ENCODE results near the gene SCYGR4. TPM values are rescaled to one million over a fixed set of nuclear protein-coding genes. Genes with fewer than 3 reads are reported as not detected.

SCYGR4 gene
- total RNA-seq, 6 donors from 2014 or later: not detected

GRCh38 chr2:227576812-227577211, 40.5 kb upstream of the SCYGR4 start:
- no peak overlapping the region for H3K4me3 ChIP-seq
- WGBS, 2 donors: 75% methylated on average over 2 of the region's 2 CpGs
- no peaks in the 10 kb centered on the region for H3K9me3 ChIP-seq
- H3K27me3 ChIP-seq: no peaks in the 10 kb centered on the region
- ATAC-seq (ENCODE audit: low FRiP score in 2 of 2) (no peak), DNase-seq (no peak)
- no peak for TF ChIP-seq EP300 (IDR thresholded peaks at IDR 0.05)
- H3K27ac ChIP-seq: no peak overlapping the region
- no peaks in the 10 kb centered on the region for H3K36me3 ChIP-seq
- H3K4me1 ChIP-seq: no peaks in the 10 kb centered on the region

GRCh38 chr2:227577555-227577954, 39.7 kb upstream of the SCYGR4 start:
- Histone ChIP-seq H3K4me1 (no peaks in the 10 kb centered on the region), H3K36me3 (no peaks in the 10 kb centered on the region), H3K27me3 (no peaks in the 10 kb centered on the region), H3K9me3 (peaks cover 0 to 5% (median 2%) of the 10 kb centered on the region in 4 donors), H3K27ac (no peak overlapping the region), H3K4me3 (no peak overlapping the region)
- DNase-seq (no peak), ATAC-seq (ENCODE audit: low FRiP score in 2 of 2) (no peak)
- TF ChIP-seq EP300 (IDR thresholded peaks at IDR 0.05): no peak
- TF ChIP-seq CTCF (IDR thresholded peaks at IDR 0.05): no peak
- no peak for TF ChIP-seq POLR2AphosphoS5 (IDR thresholded peaks at IDR 0.05)
- no peak for TF ChIP-seq POLR2A (IDR thresholded peaks at IDR 0.05)
- WGBS, 2 donors: 50 to 55% methylated on average over 2 of the region's 2 CpGs

- H3K9me3 ChIP-seq: peaks cover 0 to 14% (median 3%) of the 10 kb centered on the region in 4 donors
- no peaks in the 10 kb centered on the region for H3K27me3 ChIP-seq
- ATAC-seq (ENCODE audit: low FRiP score in 2 of 2) (no peak), DNase-seq (no peak)
- H3K36me3 ChIP-seq: no peaks in the 10 kb centered on the region
- WGBS, 2 donors: 93 to 96% methylated on average over 2 of the region's 2 CpGs
- H3K4me1 ChIP-seq: no peaks in the 10 kb centered on the region
- H3K27ac ChIP-seq: no peak overlapping the region
- H3K4me3 ChIP-seq: no peak overlapping the region
- TF ChIP-seq POLR2AphosphoS5 (IDR thresholded peaks at IDR 0.05) (no peak), EP300 (IDR thresholded peaks at IDR 0.05) (no peak), POLR2A (IDR thresholded peaks at IDR 0.05) (no peak), CTCF (IDR thresholded peaks at IDR 0.05) (no peak)
Observed at GRCh38 chr2:227578642-227579041, 38.7 kb upstream of the SCYGR4 start.

GRCh38 chr2:227579791-227580190, 37.5 kb upstream of the SCYGR4 start:
- 96 to 100% methylated on average over 1 of the region's 1 CpG for WGBS, 2 donors
- no peak overlapping the region for H3K4me3 ChIP-seq

GRCh38 chr2:227582369-227582768, 34.9 kb upstream of the SCYGR4 start:
- Histone ChIP-seq H3K36me3 (no peaks in the 10 kb centered on the region), H3K27me3 (no peaks in the 10 kb centered on the region), H3K27ac (no peak overlapping the region), H3K9me3 (peaks cover 0 to 14% (median 3%) of the 10 kb centered on the region in 4 donors), H3K4me1 (no peaks in the 10 kb centered on the region), H3K4me3 (no peak overlapping the region)
- TF ChIP-seq POLR2AphosphoS5 (IDR thresholded peaks at IDR 0.05): no peak
- no peak for TF ChIP-seq EP300 (IDR thresholded peaks at IDR 0.05)
- no peak for TF ChIP-seq POLR2A (IDR thresholded peaks at IDR 0.05)
- no peak for ATAC-seq (ENCODE audit: low FRiP score in 2 of 2)
- no peak for DNase-seq

More at GRCh38 chr2:227579791-227580190, 37.5 kb upstream of the SCYGR4 start:
- no peak for TF ChIP-seq EP300 (IDR thresholded peaks at IDR 0.05)
- TF ChIP-seq POLR2AphosphoS5 (IDR thresholded peaks at IDR 0.05): no peak
- no peak for TF ChIP-seq POLR2A (IDR thresholded peaks at IDR 0.05)
- no peak for TF ChIP-seq CTCF (IDR thresholded peaks at IDR 0.05)
- no peaks in the 10 kb centered on the region for H3K4me1 ChIP-seq
- peaks cover 0 to 14% (median 3%) of the 10 kb centered on the region in 4 donors for H3K9me3 ChIP-seq
- H3K36me3 ChIP-seq: no peaks in the 10 kb centered on the region
- ATAC-seq (ENCODE audit: low FRiP score in 2 of 2) (no peak), DNase-seq (no peak)
- H3K27ac ChIP-seq: no peak overlapping the region
- no peaks in the 10 kb centered on the region for H3K27me3 ChIP-seq

GRCh38 chr2:227592694-227593387, 24.5 kb upstream of the SCYGR4 start:
- ATAC-seq (ENCODE audit: low FRiP score in 2 of 2) (no peak), DNase-seq (no peak)
- Histone ChIP-seq H3K9me3 (no peaks in the 10 kb centered on the region), H3K4me3 (no peak overlapping the region), H3K27ac (no peak overlapping the region), H3K36me3 (no peaks in the 10 kb centered on the region), H3K27me3 (no peaks in the 10 kb centered on the region), H3K4me1 (no peaks in the 10 kb centered on the region)
- no peak for TF ChIP-seq CTCF (IDR thresholded peaks at IDR 0.05)
- no peak for TF ChIP-seq EP300 (IDR thresholded peaks at IDR 0.05)
- no peak for TF ChIP-seq POLR2AphosphoS5 (IDR thresholded peaks at IDR 0.05)
- TF ChIP-seq POLR2A (IDR thresholded peaks at IDR 0.05): no peak
- WGBS, 2 donors: 77 to 78% methylated on average over 1 of the region's 1 CpG

All from upper lobe of left lung (tissue), 6 donors.